DMS153 treated with DMSO at 0.1 percent for 48 hours (cell line): Measurements from ENCODE around the gene VAMP1.
"Not testable (repeated sequence)": the region's sequence is repeated elsewhere in the genome, so short reads cannot be mapped to it uniquely, and the experiment has no call there.

Source experiments
- DNase-seq: peaks from one replicate; lab custom pipeline; 2025; ENCODE audit not compliant: unreplicated experiment; lab: John Stamatoyannopoulos, UW

Gene VAMP1

DNA sequence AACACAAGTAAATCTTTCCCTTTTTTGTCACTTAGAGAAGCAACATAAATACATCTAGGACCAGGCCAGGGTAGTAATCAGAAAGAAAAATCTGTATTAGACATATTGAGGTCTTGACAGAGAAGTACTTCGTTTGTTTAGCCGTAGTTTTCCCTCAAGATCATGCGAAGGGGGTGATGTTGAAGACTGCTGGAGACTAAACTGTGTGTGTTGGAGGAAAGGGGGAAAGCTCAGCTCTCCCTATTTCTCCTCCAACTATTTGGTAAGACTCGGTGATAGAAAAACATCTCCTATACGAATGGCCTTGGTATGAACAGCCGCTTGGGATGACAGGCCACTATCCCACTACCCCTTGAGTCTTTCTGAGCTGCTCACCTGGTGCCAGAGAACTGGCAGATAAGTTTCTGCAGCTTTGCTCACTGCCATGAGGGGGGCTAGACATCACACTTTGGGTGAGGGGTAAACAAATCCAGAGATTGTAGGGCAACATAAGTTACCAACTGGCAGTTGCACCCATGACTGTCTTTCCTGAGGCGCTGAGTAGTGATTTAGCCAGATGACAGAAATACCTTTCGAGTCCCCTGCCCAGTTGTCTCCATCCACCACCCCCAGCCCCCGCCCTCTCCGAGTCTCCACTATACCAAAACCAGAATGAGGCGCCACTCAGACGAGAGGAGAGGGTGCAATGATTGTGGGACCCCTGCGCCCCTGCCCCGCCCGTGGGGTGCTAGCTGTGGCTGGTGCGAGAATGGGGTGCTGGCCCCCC is 685 bp downstream of the VAMP1 start:
- no peak for DNase-seq

GRCh38 chr12:6469092-6469491 is 1.4 kb downstream of the VAMP1 start:
- no peak for DNase-seq

GRCh38 chr12:6468283-6468575 is 2.2 kb downstream of the VAMP1 start:
- DNase-seq: no peak

GRCh38 chr12:6467571-6468282 is 2.8 kb downstream of the VAMP1 start:
- DNase-seq: not testable (repeated sequence)

DNA sequence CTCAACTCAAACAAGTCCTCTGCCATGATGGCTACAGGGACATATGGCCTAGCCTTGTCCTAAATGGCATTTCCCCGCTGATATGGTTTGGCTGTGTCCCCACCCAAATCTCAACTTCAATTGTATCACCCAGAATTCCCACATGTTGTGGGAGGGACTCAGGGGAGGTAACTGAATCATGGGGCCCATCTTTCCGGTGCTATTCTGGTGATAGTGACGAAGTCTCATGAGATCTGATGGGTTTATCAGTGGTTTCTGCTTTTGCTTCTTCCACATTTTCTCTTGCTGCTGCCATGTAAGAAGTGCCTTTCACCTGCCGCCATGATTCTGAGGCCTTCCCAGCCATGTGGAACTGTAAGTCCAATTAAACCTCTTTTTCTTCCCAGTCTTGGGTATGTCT is 3.7 kb downstream of the VAMP1 start:
- DNase-seq: not testable (repeated sequence)

GRCh38 chr12:6466184-6466573 is 4.3 kb downstream of the VAMP1 start:
- DNase-seq: no peak

GRCh38 chr12:6465467-6466183 is 4.9 kb downstream of the VAMP1 start:
- DNase-seq: peak; percentile 56

DNA sequence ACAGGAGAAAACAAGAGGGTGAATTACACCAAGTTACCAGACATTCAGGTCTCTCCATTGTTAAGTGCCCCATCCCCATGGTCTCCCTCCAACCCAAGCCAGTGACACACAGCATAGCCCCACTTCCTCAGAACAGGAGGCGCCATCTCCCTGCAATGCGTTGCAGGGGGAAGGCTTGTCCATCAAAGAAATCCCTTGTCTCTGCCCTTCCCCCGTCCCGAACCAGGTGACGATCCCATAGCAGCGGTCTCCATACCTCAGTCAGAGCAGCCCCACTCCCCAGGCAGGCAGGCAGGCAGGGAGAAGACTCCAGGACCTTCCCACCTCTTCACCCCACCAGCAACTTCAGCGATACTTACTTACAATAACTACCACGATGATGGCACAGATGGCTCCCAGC is 5.9 kb downstream of the VAMP1 start:
- no peak for DNase-seq

- no peak for DNase-seq
These were observed 6.6 kb downstream of the VAMP1 start for GRCh38 chr12:6463858-6464257.

DNA sequence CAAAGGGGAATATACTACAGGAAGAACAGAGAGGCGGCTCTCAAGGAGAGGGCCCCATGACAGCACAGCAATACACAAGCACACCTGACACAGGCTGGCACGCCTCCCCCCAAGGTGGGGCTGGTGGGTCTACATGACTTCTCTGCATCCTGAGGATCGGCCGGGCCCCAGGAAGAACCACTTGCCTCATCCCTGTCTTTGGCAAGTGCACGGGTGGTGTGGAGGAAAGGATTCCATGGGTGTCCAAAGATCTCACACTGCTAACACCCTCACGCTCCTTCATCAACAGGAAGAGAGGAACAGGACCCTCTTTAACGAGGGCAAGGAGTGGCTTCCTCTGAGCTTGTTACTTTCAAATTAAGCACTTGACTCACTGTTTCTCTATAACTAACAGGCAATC is 7.3 kb downstream of the VAMP1 start:
- no peak for DNase-seq

- no peak for DNase-seq
These were observed 8.1 kb downstream of the VAMP1 start for GRCh38 chr12:6462234-6462995.

DNA sequence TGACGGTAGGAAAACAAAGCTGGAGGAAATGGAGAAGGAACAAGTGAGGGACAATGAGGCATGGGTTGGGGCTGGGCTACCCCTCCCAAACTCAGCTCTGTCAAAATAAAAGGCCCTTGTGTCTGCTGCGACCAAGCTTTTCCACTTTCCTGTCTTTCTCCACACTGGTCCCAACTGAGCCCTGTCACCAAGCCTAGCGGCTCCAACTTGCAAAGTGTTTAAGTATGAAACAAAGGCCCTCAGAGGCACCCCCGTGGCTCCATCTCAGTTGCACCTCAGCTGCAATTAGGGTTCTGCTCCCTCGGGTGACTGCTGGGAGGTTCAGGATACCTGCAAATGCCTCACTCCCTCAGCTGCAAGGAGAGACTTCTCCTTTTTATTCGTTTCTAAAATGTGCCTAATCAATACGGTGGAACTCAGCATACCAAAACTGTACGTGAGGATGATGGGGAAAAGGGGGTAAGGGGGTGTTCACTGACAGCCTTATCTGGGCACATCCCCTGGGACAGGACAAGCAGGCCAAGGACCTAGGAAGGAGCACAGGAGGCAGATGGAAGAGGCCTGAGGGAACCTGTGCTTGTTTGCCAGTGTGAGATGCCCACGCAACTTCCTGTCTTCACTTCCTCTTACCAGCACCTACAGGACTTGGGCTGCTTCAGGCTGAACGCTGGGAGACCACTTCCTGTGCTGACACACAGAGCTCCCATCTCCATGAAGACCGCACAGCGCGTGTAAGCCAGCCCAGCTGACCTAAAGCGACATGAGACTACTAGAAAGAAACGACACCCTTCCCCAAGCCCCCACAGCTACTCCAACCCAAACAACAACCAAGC is 8.9 kb downstream of the VAMP1 start:
- DNase-seq: no peak

GRCh38 chr12:6460751-6461371 is 9.6 kb downstream of the VAMP1 start:
- no peak for DNase-seq

DNA sequence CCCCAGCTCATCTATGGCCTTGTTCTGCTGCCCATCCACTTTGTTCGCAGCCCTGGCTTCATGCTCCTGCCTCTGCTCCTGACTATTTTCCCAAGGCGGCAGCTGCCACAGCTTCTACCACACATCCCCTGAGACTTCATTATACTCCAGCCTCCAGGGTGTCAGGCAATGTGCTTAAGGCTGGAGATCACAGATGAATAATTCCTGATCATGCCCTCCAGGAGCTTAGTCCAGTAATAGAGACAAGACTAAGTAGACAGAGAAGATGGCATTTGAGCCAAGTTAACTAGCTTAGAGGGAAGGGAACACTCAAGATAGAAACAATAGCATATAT is 11.5 kb downstream of the VAMP1 start:
- DNase-seq: no peak

- no peak for DNase-seq
These were observed 12.0 kb downstream of the VAMP1 start for GRCh38 chr12:6458281-6459003.

DNA sequence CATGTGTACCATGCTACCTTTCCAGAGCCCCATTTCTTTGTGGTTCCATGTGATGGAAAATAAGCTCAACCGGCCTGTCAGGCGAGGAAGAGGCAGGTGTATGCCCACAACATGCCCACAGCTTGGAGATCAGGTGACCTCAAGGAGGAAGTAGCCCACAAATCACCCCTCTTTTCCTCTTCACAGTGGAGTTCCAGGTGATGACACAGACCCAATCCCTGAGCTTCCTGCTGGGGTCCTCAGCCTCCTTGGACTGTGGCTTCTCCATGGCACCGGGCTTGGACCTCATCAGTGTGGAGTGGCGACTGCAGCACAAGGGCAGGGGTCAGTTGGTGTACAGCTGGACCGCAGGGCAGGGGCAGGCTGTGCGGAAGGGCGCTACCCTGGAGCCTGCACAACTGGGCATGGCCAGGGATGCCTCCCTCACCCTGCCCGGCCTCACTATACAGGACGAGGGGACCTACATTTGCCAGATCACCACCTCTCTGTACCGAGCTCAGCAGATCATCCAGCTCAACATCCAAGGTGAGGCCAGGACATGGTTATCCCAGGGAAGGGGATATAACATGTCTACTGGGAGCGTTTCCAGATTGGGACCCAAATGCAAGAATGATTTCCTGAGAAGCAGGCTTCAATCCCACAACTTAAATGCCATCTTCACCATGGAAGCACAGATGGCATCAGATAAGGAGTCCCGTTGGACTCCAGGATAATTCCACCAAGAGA is 13.1 kb downstream of the VAMP1 start:
- DNase-seq: no peak

GRCh38 chr12:6452944-6453630 is 17.4 kb downstream of the VAMP1 start:
- no peak for DNase-seq

- DNase-seq: no peak
These were observed 18.1 kb downstream of the VAMP1 start for GRCh38 chr12:6452245-6452943.
